Measurements from ENCODE around the gene CRACR2B.

DNA sequence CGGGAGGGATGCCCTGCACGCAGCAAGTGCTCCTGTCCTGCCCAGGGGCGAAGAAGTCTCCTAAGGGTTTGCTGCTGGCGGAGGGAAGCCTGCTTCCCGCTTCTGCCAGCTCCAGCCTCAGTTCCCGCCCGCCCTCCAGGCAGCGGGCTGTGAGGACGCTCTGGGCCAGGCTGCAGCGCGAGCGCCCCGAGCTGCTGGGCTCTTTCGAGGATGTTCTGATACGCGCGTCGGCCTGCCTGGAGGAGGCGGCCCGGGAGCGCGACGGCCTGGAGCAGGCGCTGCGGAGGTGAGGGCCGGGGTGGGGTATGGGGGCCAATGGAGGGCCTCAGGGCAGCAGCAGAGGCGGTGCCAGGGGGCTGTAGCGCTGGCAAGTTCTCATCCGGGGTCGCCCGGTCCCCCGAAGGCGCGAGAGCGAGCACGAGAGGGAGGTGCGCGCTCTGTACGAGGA is 2.2 kb downstream of the CRACR2B start:
- TF ChIP-seq TAF1 (IDR thresholded peaks at IDR 0.05; ENCODE audit: borderline replicate concordance, insufficient read depth, low read length) (no peak), POLR2AphosphoS5 (IDR thresholded peaks at IDR 0.05; ENCODE audit: low read depth, low read length) (no peak), REST (IDR thresholded peaks at IDR 0.05; ENCODE audit: insufficient read depth in 1 of 2, low read depth in 2 of 2, low read length in 2 of 2) (no peak)

Data from PFSK-1 (cell line).